ENCODE measurements around the gene NUP133.
"Not testable (repeated sequence)": the region's sequence is repeated elsewhere in the genome, so short reads cannot be mapped to it uniquely, and the experiment has no call there.

NUP133 gene

GRCh38 chr1:229507951-229508822 is at the start of gene NUP133:
Gene NUP133 (minus strand): TSS chr1:229508341. CDS start chr1:229508249, 92 bp downstream.
- in situ Hi-C loops (cut with HindIII; ENCODE audit: low sequenced_read_pairs): no loop called here

GRCh38 chr1:229557200-229557850 is 49.2 kb upstream of the NUP133 start:
- in situ Hi-C loops (cut with HindIII; ENCODE audit: low sequenced_read_pairs): no loop called here

GRCh38 chr1:229554886-229555621 is 46.9 kb upstream of the NUP133 start:
- in situ Hi-C loops (cut with HindIII; ENCODE audit: low sequenced_read_pairs): no loop called here

GRCh38 chr1:229553621-229554130 is 45.5 kb upstream of the NUP133 start:
- in situ Hi-C loops (cut with HindIII; ENCODE audit: low sequenced_read_pairs): no loop called here

GRCh38 chr1:229552732-229553131 is 44.6 kb upstream of the NUP133 start:
- in situ Hi-C loops (cut with HindIII; ENCODE audit: low sequenced_read_pairs): no loop called here

GRCh38 chr1:229550812-229551567 is 42.8 kb upstream of the NUP133 start:
- in situ Hi-C loops (cut with HindIII; ENCODE audit: low sequenced_read_pairs): no loop called here

- in situ Hi-C loops (cut with HindIII; ENCODE audit: low sequenced_read_pairs): no loop called here
Observed at GRCh38 chr1:229547542-229547941, 39.4 kb upstream of the NUP133 start.

- in situ Hi-C loops (cut with HindIII; ENCODE audit: low sequenced_read_pairs): no loop called here
Observed at GRCh38 chr1:229544587-229544986, 36.4 kb upstream of the NUP133 start.

DNA sequence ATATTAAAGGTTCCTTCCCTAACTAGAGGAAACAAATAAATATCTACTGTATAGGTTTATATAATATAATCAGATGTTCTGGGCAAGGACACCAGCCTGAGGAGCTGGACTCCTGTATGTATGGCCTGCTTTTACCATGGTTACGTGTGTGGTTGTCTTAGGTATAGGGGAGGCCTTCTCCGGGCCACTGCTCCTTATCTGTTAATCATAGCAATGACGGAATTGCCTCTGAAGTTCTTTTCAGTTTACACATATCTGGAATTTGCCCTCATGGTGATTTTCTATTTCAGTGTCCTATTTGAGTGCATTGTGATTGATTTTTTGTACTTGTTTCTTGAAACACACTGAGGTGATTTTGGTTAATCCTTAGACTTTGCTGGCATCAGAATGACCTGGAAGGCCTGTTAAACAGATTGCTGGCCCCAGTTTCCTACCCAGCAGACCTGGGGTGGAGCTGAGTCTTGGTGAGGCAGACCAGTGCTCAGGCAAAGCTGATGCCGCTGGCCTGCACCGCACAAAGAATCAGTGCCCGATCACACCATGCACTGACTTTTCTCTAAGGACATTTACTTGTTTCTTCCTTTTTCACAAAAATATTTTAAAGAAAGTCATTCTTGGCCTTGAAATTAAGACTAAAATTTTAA is 31.8 kb upstream of the NUP133 start:
- in situ Hi-C loops (cut with HindIII; ENCODE audit: low sequenced_read_pairs): no loop called here

GRCh38 chr1:229538945-229539344 is 30.8 kb upstream of the NUP133 start:
- in situ Hi-C loops (cut with HindIII; ENCODE audit: low sequenced_read_pairs): no loop called here

GRCh38 chr1:229537894-229538293 is 29.8 kb upstream of the NUP133 start:
- in situ Hi-C loops (cut with HindIII; ENCODE audit: low sequenced_read_pairs): no loop called here

- in situ Hi-C loops (cut with HindIII; ENCODE audit: low sequenced_read_pairs): no loop called here
Observed at GRCh38 chr1:229536982-229537381, 28.8 kb upstream of the NUP133 start.

- in situ Hi-C loops (cut with HindIII; ENCODE audit: low sequenced_read_pairs): no loop called here
Observed at GRCh38 chr1:229535230-229535629, 27.1 kb upstream of the NUP133 start.

DNA sequence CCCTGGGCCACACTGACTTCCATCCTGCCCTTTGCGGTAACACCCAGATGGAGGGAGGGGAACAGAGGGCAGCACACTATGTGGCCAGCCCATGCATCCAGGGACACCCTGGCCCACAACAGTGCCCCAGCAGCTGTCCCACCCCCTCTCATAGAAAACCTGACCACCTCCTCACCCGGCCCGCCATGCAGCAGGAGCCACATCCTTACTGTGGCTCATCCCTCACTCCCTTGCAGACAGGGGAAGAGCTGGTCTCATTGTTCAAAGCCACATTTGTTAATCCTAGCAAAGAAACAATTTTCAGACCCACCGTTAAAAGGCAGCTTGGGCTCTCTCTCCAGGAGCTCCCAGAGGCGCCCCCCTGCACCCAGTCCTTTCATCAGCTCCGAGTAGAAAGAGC is 23.2 kb upstream of the NUP133 start:
- in situ Hi-C loops (cut with HindIII; ENCODE audit: low sequenced_read_pairs): no loop called here

DNA sequence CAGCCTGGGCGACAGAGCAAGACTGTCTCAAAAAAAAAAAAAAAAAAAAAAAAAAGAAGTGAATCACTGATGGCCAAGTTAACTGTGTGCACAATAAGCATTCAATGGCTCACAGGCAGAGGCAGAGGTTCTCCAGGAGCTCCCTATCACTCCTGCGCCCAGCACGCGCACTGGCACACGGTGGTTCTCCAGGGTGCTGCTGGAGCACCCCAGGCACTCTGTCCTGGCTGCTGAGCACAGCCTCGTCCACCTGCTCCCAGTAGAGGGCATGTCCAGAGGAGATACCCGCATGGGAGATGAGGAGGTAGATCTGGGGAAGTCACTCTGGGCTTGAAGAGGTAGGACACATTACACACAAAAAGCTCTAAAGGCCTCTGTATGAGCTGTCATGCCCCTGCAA is 21.5 kb upstream of the NUP133 start:
- in situ Hi-C loops (cut with HindIII; ENCODE audit: low sequenced_read_pairs): no loop called here

DNA sequence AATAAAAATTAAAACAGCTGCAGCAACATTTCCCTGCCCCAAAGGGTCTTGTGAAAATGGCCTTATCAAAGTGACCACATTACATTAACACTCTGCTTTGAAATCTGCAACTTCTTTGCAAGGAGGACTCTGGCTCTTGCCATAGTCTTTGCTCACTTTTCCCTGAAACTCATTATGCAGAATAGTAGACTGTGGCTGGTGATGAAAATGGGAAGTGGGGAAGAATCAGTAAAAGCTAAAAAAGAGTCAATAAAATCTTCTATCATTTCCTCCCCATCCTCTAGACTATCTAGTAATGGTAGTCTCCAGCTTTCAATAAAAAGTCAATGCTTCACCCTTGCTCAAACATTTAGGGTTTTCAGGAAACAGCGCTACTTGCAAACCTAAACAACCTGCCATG is 18.6 kb upstream of the NUP133 start:
- in situ Hi-C loops (cut with HindIII; ENCODE audit: low sequenced_read_pairs): no loop called here

DNA sequence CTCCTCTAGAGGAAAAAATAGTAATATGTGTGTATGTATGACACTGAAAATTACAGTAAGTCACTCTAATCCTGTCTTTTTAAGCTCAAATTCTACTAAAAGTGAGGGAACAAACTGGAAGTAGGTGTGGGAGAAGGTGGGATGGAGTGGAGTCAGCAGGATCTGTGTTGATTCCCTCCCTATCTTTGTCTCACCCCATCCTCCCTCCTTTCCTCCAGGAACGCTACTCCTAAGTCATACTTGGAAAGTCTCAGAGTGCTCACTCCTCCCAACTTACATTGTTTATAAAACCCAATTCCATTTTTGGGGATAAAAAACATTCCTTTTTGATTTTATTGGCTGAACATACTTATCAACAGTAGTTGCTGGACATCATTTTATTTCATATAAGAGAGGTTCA is 14.9 kb upstream of the NUP133 start:
- in situ Hi-C loops (cut with HindIII; ENCODE audit: low sequenced_read_pairs): no loop called here

DNA sequence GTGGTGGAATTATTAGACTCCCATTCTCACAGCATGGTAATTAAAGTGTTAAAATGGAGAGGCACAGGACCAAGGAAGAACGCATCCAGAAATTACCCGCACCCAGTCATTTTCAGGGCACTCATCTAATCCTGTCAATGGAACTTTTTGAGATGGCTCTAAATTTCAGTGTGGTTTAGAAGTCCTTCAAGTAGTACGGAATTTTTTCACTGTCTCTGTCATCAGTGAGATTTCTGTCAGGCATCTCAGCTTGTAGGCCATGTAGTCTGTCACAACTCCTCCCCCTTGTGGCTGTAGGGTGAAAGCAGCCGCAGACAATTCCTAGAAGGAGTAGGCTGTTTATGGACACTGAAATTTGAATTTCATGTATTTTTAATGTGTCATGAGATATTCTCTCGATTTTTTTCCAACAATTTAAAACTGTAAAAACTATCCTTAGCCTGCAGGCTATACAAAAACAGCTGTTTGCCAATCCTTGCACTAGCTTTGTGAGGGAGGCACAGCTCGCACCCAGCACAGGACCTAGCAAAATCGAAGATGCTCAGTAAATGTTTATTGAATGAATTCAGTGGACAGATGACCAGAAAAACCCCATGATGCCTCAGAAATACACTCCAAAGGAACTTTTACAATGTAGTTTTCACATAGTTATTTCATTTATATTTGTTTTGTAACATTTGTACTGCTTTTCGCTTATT is 6.6 kb upstream of the NUP133 start:
- in situ Hi-C loops (cut with HindIII; ENCODE audit: low sequenced_read_pairs): no loop called here

DNA sequence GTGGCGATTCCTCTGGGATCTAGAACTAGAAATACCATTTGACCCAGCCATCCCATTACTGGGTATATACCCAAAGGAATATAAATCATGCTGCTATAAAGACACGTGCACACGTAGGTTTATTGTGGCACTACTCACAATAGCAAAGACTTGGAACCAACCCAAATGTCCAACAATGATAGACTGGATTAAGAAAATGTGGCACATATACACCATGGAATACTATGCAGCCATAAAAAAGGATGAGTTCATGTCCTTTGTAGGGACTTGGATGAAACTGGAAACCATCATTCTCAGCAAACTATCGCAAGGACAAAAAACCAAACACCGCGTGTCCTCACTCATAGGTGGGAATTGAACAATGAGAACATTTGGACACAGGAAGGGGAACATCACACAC is 3.5 kb upstream of the NUP133 start:
- in situ Hi-C loops (cut with HindIII; ENCODE audit: low sequenced_read_pairs): not testable (repeated sequence)

- in situ Hi-C loops (cut with HindIII; ENCODE audit: low sequenced_read_pairs): not testable (repeated sequence)
Observed at GRCh38 chr1:229511201-229511600, 3.1 kb upstream of the NUP133 start.
